Brain microvascular endothelial cell (primary cell): ENCODE data around the gene NR2E3.

Source experiments
- DNase-seq: peaks from one replicate; pipeline ENCODE4 v3.0.0-alpha.2; 2020
- H3K27ac ChIP-seq: fragments of 250-450 bp; sonication (Bioruptor Pico); 2 replicates; pipeline ENCODE4 v1.5.1; 2020; ENCODE audit warnings: mild to moderate bottlenecking, moderate library complexity
- H3K27me3 ChIP-seq: fragments of 250-450 bp; sonication (Bioruptor Pico); replicated peaks from 2 replicates; pipeline ENCODE4 v1.5.1; 2020; ENCODE audit warnings: mild to moderate bottlenecking
- H3K36me3 ChIP-seq: fragments of 250-450 bp; sonication (Bioruptor Pico); replicated peaks from 2 replicates; pipeline ENCODE4 v1.5.1; 2020; ENCODE audit warnings: mild to moderate bottlenecking
- H3K4me3 ChIP-seq: 2 replicates; pipeline ENCODE4 v1.5.1; 2011; ENCODE audit warnings: low read depth, mild to moderate bottlenecking, control low read depth, low read length, moderate library complexity
- CTCF ChIP-seq: IDR thresholded peaks from 2 replicates; pipeline ENCODE4 v1.5.1; 2011; ENCODE audit warnings: low read depth, mild to moderate bottlenecking, moderate library complexity, low read length, control low read depth, inconsistent platforms; ENCODE audit errors: missing control alignments
- in situ Hi-C: cut with HindIII; loops from 2 replicates; pipeline ENCODE4 v1.10.0; 2017; ENCODE audit warnings: low sequenced_read_pairs, low pct_ligation_motif_present

Gene NR2E3

GRCh38 chr15:71775856-71776255 lies 34.5 kb upstream of the NR2E3 start:
- no peak for TF ChIP-seq CTCF
- no peak overlapping the region for H3K4me3 ChIP-seq
- DNase-seq = no peak
- no peaks in the 10 kb centered on the region for H3K36me3 ChIP-seq
- H3K27ac ChIP-seq = no peak overlapping the region
- in situ Hi-C loops = no loop called here
- no peaks in the 10 kb centered on the region for H3K27me3 ChIP-seq

GRCh38 chr15:71776304-71776703 lies 34.0 kb upstream of the NR2E3 start:
- in situ Hi-C loops = no loop called here
- H3K27me3 ChIP-seq = no peaks in the 10 kb centered on the region
- H3K36me3 ChIP-seq = no peaks in the 10 kb centered on the region
- no peak overlapping the region for H3K4me3 ChIP-seq
- DNase-seq = no peak
- H3K27ac ChIP-seq = no peak overlapping the region
- no peak for TF ChIP-seq CTCF

GRCh38 chr15:71777216-71777943 lies 33.0 kb upstream of the NR2E3 start:
- in situ Hi-C loops = no loop called here
- Histone ChIP-seq H3K4me3 (no peak overlapping the region), H3K27ac (no peak overlapping the region), H3K36me3 (no peaks in the 10 kb centered on the region), H3K27me3 (no peaks in the 10 kb centered on the region)
- no peak for TF ChIP-seq CTCF
- no peak for DNase-seq

- no peak for TF ChIP-seq CTCF
- no peak for DNase-seq
- no peak overlapping the region for H3K4me3 ChIP-seq
- no peak overlapping the region for H3K27ac ChIP-seq
- H3K27me3 ChIP-seq = no peaks in the 10 kb centered on the region
- in situ Hi-C loops = no loop called here
- H3K36me3 ChIP-seq = no peaks in the 10 kb centered on the region
Observed at GRCh38 chr15:71779073-71779797, 31.1 kb upstream of the NR2E3 start.

GRCh38 chr15:71780115-71780976 lies 30.0 kb upstream of the NR2E3 start:
- no peaks in the 10 kb centered on the region for H3K27me3 ChIP-seq
- peak; percentile 81 for TF ChIP-seq CTCF
- no peak overlapping the region for H3K4me3 ChIP-seq
- peak overlapping the region; percentile 55 for H3K27ac ChIP-seq
- peak; percentile 19 for DNase-seq
- H3K36me3 ChIP-seq = no peaks in the 10 kb centered on the region
- in situ Hi-C loops = no loop called here
